ENCODE measurements around the gene CCNB1IP1.
"Not testable (repeated sequence)": the region's sequence is repeated elsewhere in the genome, so short reads cannot be mapped to it uniquely, and the experiment has no call there.

Gene CCNB1IP1

GRCh38 chr14:20332788-20333493 lies at the start of gene CCNB1IP1:
CCNB1IP1 (minus strand) TSS chr14:20333279; CDS start chr14:20316523, 16,756 bp downstream.
- peak; percentile 41 to 49 for DNase-seq

- no peak for DNase-seq
Observed at GRCh38 chr14:20382526-20382925, 49.4 kb upstream of the CCNB1IP1 start.

- DNase-seq = no peak
Observed at GRCh38 chr14:20381341-20381740, 48.3 kb upstream of the CCNB1IP1 start.

- DNase-seq = no peak
Observed at GRCh38 chr14:20380681-20381080, 47.6 kb upstream of the CCNB1IP1 start.

- no peak for DNase-seq
Observed at GRCh38 chr14:20379743-20380142, 46.7 kb upstream of the CCNB1IP1 start.

- DNase-seq = no peak
Observed at GRCh38 chr14:20377171-20377570, 44.1 kb upstream of the CCNB1IP1 start.

GRCh38 chr14:20376071-20376588 lies 43.1 kb upstream of the CCNB1IP1 start:
- no peak for DNase-seq

- DNase-seq = no peak
Observed at GRCh38 chr14:20375471-20375870, 42.4 kb upstream of the CCNB1IP1 start.

GRCh38 chr14:20372796-20373195 lies 39.7 kb upstream of the CCNB1IP1 start:
- no peak for DNase-seq

- DNase-seq = no peak
Observed at GRCh38 chr14:20365928-20366327, 32.8 kb upstream of the CCNB1IP1 start.

- DNase-seq = not testable (repeated sequence)
Observed at GRCh38 chr14:20358474-20358873, 25.4 kb upstream of the CCNB1IP1 start.

GRCh38 chr14:20356422-20356821 lies 23.3 kb upstream of the CCNB1IP1 start:
- DNase-seq = no peak

- DNase-seq = no peak
Observed at GRCh38 chr14:20350860-20351259, 17.8 kb upstream of the CCNB1IP1 start.

- DNase-seq = no peak
Observed at GRCh38 chr14:20350282-20350681, 17.2 kb upstream of the CCNB1IP1 start.

- no peak for DNase-seq
Observed at GRCh38 chr14:20347747-20348146, 14.7 kb upstream of the CCNB1IP1 start.

GRCh38 chr14:20346713-20347112 lies 13.6 kb upstream of the CCNB1IP1 start:
- DNase-seq = no peak

- DNase-seq = no peak
Observed at GRCh38 chr14:20345366-20345765, 12.3 kb upstream of the CCNB1IP1 start.

GRCh38 chr14:20343862-20344220 lies 10.8 kb upstream of the CCNB1IP1 start:
- DNase-seq = no peak

- DNase-seq = peak; percentile 94 to 97
Observed at GRCh38 chr14:20343092-20343861, 10.2 kb upstream of the CCNB1IP1 start, which contains the start of gene PARP2. PARP2 (plus strand) TSS chr14:20343635; CDS start chr14:20343642, 7 bp downstream.

- no peak for DNase-seq
Observed at GRCh38 chr14:20341646-20342045, 8.6 kb upstream of the CCNB1IP1 start.

- not testable (repeated sequence) for DNase-seq
Observed at GRCh38 chr14:20341032-20341431, 8.0 kb upstream of the CCNB1IP1 start.

GRCh38 chr14:20334017-20334416 lies 938 bp upstream of the CCNB1IP1 start:
- no peak for DNase-seq

GRCh38 chr14:20333494-20333841 lies 389 bp upstream of the CCNB1IP1 start:
- DNase-seq = no peak

GRCh38 chr14:20332431-20332787 lies 670 bp downstream of the CCNB1IP1 start:
- no peak for DNase-seq
